22Rv1 (cell line): ENCODE data around the gene MYH14.

ENCODE experiments used
- CTCF ChIP-seq: fragments of 450-650 bp; IDR thresholded peaks from 2 replicates; pipeline ENCODE4 v1.5.1; 2017; ENCODE audit warnings: mild to moderate bottlenecking
- ZFX ChIP-seq: fragments of 450-650 bp; IDR thresholded peaks from 2 replicates; pipeline ENCODE4 v1.6.1; 2017; ENCODE audit warnings: antibody characterized with exemption, borderline replicate concordance

GRCh38 chr19:50333737-50334617 lies 130.6 kb downstream of the MYH14 start:
- 0 out of 2 replicates have a peak, but pooled peaks have one; percentile 2 for TF ChIP-seq CTCF
- no peak for TF ChIP-seq ZFX
